HG03571 (cell line): ENCODE data around the gene SEMA3D.

Experiments used
- ATAC-seq: cut with Tn5 transposase; IDR thresholded peaks from one replicate; pipeline ENCODE4 v1.9.1; 2021; ENCODE audit not compliant: unreplicated experiment

SEMA3D gene

DNA sequence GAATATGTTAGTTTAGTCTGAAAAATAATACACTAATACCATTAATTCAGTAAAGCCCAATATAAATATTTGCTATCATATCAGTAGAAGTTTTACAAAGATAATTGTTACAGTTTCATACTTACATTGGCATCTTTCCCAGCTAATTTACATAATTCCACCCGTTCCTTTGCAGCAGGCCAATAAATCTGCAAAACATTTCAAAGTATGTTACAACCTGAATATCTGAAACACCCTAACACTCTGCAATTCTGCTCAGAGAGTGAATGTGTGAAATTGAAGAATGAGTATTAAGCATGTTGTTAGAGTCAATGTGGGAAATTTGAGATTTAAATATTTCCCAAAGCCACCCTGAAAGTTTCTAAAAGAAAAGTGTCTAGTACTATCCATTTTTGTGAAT, 105.5 kb downstream of the SEMA3D start:
- ATAC-seq, result no peak

DNA sequence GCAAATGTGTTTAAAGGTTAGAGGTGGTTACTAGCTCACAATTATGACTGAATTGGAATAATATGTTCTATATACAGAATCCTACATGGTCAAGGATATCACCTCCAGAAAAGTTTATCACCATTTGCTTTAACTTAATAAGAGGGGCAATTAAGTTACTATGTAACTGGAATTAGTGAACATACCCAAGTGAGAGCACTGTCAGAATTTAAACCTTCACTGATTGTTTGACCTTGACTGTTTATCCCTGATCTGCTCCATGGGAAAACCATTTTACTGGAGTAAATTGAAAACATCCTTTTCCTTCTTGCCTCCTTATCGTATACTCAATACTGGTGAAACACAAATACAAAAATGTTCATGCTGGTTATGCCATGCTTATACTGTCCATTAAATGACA, 107.4 kb downstream of the SEMA3D start:
- no peak for ATAC-seq

DNA sequence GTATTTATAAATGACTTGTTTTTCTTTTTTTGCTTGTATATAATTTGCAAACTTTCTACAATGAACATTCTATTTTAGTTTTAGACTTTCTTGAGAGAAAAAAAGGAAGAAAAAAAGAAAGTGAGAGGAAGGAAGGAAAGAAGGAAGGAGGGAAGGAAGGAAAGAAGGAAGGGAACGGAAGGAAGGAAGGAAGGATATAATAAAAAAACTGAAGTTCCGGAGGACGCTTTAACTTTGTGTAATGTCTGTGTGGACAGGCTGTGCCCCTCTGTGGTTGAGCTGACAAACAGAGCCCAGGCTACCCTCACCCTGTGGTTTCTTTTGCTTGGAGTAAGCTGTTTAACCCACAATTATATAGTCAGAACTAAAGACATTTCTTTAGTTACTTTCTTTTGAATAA, 108.7 kb downstream of the SEMA3D start:
- no peak for ATAC-seq

DNA sequence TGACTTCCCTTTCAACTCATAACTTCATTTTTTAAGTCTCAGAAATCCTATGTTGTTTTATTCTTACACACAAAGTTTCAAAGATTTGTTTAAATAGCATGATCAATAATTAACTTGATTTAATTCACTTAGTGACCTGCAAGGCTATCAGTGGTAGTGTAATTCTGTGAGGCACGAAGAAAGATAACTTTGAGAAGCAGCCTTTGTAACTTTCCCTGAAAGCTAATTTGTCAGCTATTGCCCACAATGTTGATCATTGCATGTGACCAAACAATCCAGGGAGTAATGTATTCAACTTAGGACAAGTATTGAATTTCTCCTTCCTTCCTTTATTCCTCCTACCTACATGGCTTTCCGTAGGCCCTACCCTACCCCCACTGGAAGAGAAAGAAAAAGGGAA, 111.0 kb downstream of the SEMA3D start:
- no peak for ATAC-seq

DNA sequence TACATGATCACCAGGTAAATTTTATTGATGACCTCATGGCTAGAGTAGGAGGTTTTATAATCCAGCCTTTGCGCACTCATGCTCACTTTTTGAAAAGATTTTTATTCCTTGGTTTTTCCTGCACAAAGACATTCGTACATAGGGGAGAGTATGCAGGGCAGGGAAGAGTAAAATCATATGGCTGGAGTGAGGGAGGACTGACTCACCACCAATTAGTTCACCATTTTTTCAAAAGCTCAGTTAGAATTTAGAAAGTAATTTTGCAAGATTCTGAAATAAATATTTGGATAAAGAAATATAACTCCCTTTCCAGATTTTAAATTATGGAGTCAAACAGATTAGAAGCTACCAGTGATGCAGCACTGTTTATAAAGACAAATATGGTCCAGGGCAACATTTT, 111.9 kb downstream of the SEMA3D start:
- no peak for ATAC-seq

DNA sequence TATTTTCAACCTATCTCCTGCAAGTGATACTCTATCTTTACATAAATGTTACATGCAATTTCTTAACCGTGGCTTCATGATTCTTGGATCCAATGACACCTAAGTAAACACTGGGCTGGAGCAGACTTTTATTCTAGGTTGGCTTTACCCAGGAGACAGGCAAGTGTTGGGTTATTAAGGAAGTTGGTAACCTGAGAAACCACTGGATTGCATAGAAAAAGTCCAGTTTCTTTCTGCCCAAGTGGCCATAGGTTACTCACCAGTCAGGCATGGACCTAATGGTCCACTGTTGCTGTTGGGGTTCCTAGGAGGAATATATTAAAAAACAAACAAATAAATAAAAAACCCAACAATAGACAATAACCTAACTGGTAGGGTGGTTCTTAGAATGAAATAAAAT, 112.8 kb downstream of the SEMA3D start:
- no peak for ATAC-seq

DNA sequence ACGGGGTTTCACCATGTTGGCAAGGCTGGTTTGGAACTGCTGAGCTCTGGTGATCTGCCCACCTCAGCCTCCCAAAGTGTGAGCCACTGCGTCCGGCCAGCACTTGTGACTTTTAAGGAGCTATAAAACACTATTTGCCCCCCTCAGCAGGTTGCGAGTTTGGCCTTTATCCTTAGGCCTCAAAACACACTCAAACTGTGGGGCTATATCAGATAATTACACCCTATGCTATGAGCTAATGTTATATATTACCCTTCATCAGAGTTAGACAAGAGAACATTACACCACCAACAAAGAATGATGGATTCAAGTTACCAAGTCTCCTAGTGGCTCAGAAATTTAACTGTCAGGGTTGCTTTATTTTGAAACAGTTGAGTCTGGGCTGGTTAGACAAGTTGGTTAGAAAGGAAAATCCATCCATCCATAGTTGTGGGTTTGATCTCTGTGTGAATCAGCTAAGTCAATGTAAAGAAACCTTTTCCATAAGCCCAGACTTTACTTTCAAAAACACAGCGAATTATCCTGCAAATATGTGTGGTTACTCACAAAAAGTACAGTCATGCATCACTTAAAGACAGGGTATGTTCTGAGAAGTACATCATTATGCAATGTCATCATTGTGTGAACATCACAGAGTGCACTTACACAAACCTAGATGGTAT, 115.8 kb downstream of the SEMA3D start:
- no peak for ATAC-seq

DNA sequence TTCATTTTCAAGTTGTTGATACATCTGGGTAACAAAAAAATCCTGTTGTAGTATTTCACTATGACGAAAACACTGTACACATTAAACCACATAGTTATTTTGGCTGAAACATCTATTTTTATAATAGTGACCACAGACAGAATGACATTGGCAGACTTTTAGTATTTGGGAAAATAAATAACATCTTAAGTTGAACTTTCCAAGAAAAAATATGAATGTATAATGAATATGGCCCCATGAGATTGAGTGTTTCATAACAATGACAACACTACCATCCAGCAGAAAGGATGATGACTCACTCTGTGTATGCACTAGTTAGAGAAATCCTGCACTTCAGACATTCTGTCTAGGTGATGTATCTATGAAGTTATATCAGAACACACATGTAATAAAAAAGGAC, 118.1 kb downstream of the SEMA3D start:
- no peak for ATAC-seq

DNA sequence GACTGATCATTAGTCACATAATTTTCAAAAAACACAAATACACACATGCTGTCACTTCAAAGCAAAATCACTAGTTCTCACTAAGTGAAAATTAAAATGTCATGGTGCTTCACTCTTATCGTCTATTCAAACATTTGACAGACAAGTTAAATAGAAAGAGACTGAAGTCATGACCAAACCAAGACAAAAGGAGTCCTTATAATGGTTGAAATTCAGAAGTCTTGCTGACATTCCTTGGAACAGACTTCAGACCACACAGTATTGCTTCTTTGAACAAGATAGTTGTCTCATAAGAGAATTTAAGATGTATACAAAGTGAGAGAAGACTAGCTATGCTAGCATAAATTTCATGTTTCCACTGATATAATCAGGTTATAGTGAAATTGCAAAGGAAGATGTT, 119.5 kb downstream of the SEMA3D start:
- ATAC-seq, result no peak

DNA sequence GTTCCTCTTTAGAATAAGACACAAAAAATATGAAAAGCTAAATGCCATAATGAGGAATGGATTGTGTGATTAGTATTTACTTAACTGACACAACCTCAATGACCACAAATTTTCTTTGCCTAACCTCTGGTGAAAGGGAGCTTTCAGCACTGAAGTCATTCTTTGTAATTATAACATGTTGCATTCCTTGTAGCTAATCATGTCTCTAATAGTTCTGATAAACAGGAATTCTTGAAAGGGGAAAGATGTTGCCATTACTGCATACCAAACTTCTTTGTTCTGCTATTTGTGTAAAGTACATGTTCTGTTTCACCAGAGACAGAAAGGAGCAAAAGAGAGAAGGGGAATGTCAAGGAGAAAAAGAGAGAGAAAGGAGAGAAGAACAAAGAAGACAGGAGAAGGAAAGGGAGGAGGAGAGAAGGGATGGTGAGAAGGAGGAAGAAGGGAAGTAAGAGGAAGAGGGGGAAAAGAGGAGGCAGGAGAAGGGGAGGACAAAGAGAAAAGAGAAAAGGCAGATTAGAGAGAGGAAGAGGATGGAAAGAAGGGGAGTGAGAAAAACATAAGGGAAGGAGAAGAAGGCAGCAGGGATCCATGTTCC, 120.9 kb downstream of the SEMA3D start:
- no peak for ATAC-seq

DNA sequence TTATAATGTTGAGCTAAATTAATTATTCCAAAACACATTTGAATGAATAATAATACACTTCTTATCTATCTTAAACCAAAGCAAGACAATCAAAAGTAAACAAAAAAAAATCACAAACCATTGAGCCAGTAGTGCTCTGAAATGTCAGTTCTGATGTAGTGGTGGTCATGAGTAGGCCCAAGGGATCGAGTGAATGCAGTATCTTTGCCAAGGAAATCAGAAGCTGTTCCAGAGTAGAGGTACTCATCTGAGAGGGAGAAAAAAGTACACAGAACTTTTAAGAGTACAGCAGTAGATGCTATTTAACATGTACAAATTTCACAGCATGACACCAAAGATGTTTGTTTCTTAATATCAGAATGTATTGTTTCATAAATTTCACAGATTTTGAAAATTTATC, 121.5 kb downstream of the SEMA3D start:
- no peak for ATAC-seq

DNA sequence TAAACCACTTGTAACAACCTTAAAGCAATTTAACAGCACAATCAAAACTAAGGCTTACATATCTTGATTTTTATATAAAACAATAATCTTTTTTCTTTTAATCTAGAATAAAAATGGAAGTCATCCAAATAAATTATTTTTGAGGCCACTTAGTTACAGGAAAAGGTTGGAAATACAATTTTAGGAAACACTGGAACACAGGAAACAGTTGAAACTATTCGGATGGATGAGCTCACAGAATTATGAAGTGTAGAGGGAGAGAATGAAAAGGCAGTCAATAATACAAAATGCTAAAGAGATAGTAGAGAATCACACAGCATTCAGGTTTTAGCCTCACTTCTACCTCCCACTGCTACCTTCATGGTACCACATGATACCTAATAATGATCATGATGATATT, 124.2 kb downstream of the SEMA3D start:
- no peak for ATAC-seq

DNA sequence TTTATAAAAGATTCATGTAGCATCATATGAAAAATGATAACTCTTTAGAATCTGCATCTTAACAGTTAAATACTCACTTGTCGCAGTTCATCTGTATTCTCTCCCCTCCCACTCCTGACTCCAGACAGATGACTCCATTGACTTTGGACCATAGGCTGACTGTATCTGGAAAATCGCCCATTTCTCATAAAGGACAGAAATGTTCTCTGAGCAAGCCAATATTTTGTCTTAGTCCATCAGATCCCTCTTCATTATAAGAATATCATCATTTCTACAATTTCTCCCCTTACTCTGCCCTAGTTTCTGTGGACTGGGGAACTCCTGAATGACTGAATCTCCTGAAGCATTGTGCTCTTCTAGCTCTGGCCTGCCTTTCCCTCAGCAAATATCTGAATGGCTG, 125.4 kb downstream of the SEMA3D start:
- no peak for ATAC-seq

DNA sequence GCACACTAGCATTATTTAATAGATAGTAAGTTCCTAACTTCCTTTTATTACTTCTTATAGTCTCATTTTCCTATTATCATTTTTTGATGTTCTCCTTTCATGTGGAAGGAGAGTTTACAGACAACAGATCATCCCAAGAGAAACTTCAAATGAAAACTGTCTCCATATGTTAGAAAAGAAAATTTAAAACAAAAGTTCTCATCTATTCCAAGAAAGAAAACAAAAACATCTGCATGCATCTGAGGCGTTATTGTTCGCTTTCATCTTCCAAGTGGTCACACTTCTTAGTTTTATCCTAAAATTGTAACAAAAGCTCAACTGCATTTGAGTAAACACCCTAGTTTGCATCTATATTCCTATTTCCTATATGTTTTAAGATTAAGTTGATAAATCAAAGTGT, 126.2 kb downstream of the SEMA3D start:
- ATAC-seq, result no peak

DNA sequence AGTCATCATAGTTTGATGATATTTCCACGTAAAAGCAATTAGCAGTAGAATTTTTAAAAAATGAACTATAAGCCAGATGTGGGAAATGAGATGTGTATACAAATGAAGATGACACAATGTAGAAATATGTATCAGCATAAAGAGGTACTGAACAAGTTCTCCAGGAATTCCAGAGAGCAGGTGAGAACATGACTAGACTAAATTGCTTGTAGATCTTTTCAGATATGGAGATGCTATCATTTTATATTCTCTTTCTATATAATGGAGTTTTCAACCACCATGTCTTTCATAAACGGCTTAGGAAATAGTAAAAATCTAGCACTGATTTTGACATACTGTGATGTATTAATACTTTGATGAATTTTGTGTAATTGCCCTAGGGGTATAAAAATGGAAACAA, 130.9 kb downstream of the SEMA3D start:
- ATAC-seq, result no peak

DNA sequence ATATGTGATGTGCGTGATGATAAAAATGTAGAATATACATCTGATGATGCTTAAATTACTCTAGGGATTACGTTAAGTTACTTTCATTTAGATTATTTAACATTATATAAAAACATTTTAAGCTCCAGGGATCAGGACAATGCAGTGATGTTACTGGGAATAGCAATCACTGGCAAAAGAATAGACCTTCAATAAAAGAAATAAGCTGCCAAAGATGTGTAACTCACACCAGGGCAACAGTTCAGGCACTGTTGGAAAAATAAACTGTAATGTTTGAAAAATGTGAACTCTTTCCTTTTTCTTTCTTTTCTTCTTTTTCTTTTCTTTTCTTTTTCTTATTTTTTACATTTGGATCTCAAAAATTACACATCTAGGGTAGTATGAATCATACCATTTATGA, 131.7 kb downstream of the SEMA3D start:
- ATAC-seq, result no peak

DNA sequence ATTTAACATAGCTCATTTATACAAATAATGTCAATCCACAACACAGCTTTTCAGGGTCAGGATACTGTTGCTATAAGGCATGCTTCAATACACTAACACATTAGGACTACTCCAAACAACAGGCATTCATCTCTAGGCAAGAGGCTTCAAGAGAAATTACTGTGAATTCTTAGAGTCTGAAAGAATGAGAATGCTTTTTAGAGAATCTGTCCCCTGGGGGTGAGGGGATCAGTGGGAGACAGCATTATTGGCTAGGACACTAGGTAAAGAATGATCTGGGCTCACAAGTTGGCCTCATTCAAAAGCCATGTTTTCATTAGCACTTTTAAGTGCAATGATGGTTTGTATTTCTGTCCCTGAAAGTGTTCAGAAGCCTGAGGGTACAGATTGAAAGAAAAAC, 132.6 kb downstream of the SEMA3D start:
- no peak for ATAC-seq

DNA sequence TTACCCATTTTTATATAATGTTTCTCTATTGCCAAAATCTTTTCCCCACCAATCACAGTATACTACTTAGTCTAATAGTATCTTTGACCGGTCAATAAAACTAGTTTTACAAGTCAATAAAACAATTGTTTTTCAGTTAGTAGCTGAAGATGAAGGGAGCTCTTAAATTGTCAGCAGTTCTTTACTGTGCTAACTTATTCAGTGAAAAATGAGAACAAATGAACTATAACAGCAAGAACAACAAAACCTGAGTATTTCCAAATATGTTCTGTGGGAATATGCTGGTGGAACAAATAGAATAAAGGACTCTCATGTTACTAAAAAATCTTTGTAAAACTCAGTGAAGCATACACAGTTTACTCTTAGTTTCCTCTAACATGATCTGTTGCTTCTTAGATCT, 134.0 kb downstream of the SEMA3D start:
- no peak for ATAC-seq

DNA sequence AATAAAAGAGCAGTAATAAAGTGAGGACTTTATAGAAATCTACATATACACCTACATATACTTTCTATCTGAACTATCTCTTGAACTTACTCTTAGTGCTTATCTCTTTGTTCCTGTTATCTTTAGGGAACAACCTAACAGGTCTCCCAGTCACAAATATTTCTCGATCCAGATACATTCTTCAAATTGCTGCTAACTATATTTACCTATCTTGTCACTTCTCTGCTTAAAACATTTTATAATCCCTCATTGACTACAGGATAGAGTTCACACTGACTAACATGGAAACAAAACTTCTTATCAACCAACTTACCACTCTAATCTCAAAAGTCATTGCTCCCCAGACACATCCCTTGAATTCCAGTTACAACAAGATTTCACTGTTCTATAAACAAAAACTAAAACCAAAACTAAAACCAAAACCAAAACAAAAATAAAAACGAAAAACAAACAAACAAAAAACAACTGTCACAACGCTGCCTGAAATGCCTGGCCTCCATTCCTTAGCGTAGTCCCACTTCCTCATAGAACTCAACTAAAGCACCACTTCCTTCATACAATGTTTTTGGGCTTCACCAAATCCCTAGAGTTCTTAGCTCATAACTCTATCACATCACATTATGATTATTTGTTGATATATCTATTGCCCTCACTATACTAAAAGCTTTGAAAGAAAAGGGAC, 134.7 kb downstream of the SEMA3D start:
- ATAC-seq, result no peak

DNA sequence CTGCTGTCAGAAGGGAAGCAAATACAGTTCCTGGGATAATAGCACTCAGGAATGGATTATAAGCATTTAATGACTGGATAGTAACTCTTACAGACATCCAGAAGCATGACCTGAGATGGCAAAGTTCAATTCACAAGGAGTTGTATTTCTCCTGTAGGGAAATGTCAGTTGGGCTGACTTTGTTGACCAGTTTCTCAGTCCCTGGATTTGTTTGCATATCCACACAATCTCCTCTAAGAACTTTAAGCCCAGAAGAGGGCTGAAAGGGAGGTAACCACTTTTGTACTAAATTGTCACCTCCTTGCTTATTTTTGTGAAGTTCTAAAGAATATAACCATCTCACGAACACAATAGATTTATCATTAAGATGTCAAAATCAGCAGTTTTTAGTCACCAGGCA, 140.3 kb downstream of the SEMA3D start:
- no peak for ATAC-seq

DNA sequence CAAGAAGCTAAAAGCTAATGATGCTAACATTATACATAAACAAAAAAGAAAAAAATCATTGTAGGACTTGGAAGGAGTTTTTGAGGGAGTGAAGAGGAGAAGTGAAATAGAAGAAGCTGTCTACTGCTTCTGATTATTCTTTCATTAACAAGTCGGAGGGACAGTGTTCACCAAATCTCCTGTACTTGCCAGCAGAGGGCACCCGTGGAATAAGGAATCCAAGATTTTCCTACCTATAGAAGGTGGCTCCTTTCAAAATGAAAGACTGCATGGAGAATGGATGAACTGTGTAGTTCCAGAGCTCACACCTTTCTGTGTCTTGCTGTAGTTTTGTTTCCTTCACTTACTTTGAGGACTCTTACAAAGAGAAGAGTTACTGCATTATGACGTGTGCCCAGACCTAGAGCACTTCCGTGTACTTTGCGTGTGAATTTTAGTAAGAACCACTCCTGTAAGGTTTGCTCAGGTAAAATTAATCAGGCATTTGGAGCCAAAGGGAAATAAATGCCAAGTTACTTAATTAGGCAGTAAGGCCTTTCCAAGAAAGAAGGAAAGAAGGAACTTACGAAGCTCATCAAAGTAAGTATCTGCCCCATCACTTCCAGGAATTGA, 145.1 kb downstream of the SEMA3D start:
- peak; percentile 54 for ATAC-seq

DNA sequence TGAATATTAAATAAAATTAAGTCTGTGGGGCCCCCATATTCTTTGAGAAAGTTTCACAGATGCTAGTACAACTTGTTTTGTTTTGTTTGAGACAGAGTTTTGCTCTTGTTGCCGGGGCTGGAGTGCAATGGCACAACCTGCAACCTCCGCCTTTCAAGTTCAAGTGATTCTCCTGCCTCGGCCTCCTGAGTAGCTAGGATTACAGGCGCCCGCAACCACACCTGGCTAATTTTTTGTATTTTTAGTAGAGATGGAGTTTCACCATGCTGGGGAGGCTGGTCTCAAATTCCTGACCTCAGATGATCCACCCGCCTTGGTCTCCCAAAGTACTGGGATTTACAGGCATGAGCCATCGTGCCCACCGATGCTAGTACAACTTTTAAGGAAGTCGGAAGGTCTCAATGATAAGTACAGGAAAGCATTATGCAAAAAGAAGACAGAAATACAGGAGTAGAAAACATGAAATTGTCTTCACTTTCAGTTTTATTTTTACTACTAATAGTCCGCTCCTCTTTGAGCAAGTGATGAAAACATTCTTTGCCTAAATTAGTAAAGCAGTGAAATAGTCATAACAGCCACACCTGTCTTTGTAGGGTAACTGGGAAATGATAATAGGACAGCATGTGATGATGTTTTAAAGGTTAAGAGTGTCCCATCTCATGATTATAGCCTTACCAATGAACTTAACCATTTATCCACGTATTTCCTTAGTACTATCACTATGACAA, 147.5 kb downstream of the SEMA3D start:
- ATAC-seq, result peak; percentile 50
